ENCODE data around the gene VPS18. TPM values are rescaled to one million over a fixed set of nuclear protein-coding genes. Genes with fewer than 3 reads are reported as not detected.

The VPS18 gene
- total RNA-seq, 1 experiment from 2014 or later = 16.9 TPM

- intact Hi-C loops (cut with micrococcal nuclease) = no loop called here
- H3K27ac ChIP-seq (ENCODE audit: low read depth, low read length) = no peak overlapping the region
- TF ChIP-seq REST (IDR thresholded peaks at IDR 0.05; ENCODE audit: low read depth) (no peak), JUND (IDR thresholded peaks at IDR 0.05) (no peak), POLR2A (IDR thresholded peaks at IDR 0.05; ENCODE audit: borderline replicate concordance, extremely low read depth, insufficient read depth, insufficient read length) (no peak)
- H3K4me3 ChIP-seq (replicated peaks in 1 of 2; ENCODE audit: low read depth in 1 of 2, low read length in 2 of 2) = peak overlapping the region; percentile 52 to 65; a peak in 2 of 4 replicates
- no peak overlapping the region for H3K9ac ChIP-seq (ENCODE audit: low read length)
- H2AFZ ChIP-seq (ENCODE audit: low read depth, low read length, poor library complexity, severe bottlenecking) = no peak overlapping the region
- BruUV-seq (replicated peaks) = no TSS peak
- peaks cover 19 to 41% of the 10 kb centered on the region in 2 experiments for H3K4me1 ChIP-seq (ENCODE audit: control insufficient read depth in 1 of 2, insufficient read depth in 2 of 2, low read length in 2 of 2)
- no peaks in the 10 kb centered on the region for H4K20me1 ChIP-seq (ENCODE audit: insufficient read depth)
- ATAC-seq (no peak), DNase-seq (ENCODE audit: low read depth, low spot score) (no peak)
- H3K36me3 ChIP-seq (ENCODE audit: control insufficient read depth in 1 of 2, insufficient read depth in 2 of 2, low read length in 2 of 2) = no peaks in the 10 kb centered on the region
- peaks cover 15% of the 10 kb centered on the region; the same call in 1 of the 2 replicates for H3K27me3 ChIP-seq (ENCODE audit: insufficient read depth, low read length)
- no peaks in the 10 kb centered on the region for H3K9me3 ChIP-seq (ENCODE audit: control insufficient read depth in 1 of 2, insufficient read depth in 1 of 2, low read depth in 1 of 2, low read length in 2 of 2)
- H3K9me2 ChIP-seq (ENCODE audit: insufficient read depth) = no peaks in the 10 kb centered on the region
- H3K4me2 ChIP-seq (ENCODE audit: low read length) = peak overlapping the region; percentile 100
- ChIA-PET RAD21 (ENCODE audit: low non-redundant PET in 1 of 2, low total read pairs in 2 of 2, uncharacterized antibody in 2 of 2, unreplicated experiment in 2 of 2) (no interaction called here), CTCF (interaction anchor here (3.9 to 4.8 kb wide), 2 partner anchors 14 to 22 kb away, joined by 36 to 69 read pairs; no protein-coding TSS in a partner anchor), POLR2A (interaction anchor here (1.7 to 4.4 kb wide), 3 partner anchors 20 to 26 kb away, joined by 14 to 48 read pairs (median 35); partner anchors contain the start of gene CHAC1)
- no peaks in the 10 kb centered on the region for H3K79me2 ChIP-seq (ENCODE audit: insufficient read depth, low read length)
These were observed 33.2 kb downstream of the VPS18 start for GRCh38 chr15:40927495-40927872.

Measured in HCT116 (cell line).